Measurements from ENCODE around the gene DST. TPM values are rescaled to one million over a fixed set of nuclear protein-coding genes. Genes with fewer than 3 reads are reported as not detected.

Gene DST
- total RNA-seq, 2 donors from 2014 or later, result 443 to 489 TPM

DNA sequence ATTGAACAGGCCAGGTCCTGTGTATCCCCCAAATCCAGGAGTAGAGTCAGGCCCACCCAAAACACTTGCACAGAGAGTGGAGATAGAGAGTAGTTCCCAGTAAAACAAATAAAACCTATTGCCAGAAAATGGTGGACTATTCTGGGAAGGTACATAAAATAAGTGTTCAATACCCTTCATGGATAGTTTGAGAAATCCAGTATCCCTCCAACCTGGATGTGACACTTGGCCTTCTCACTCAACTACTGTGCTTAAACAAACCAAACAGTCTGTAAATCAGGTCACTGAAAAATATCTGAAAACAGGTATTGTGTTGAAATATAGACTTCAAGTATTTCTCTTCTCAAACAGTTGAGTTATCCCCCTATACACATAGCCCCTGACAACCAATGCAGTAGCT is 233.7 kb downstream of the DST start:
- TF ChIP-seq, protein P1, sequence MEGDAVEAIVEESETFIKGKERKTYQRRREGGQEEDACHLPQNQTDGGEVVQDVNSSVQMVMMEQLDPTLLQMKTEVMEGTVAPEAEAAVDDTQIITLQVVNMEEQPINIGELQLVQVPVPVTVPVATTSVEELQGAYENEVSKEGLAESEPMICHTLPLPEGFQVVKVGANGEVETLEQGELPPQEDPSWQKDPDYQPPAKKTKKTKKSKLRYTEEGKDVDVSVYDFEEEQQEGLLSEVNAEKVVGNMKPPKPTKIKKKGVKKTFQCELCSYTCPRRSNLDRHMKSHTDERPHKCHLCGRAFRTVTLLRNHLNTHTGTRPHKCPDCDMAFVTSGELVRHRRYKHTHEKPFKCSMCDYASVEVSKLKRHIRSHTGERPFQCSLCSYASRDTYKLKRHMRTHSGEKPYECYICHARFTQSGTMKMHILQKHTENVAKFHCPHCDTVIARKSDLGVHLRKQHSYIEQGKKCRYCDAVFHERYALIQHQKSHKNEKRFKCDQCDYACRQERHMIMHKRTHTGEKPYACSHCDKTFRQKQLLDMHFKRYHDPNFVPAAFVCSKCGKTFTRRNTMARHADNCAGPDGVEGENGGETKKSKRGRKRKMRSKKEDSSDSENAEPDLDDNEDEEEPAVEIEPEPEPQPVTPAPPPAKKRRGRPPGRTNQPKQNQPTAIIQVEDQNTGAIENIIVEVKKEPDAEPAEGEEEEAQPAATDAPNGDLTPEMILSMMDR (IDR thresholded peaks at IDR 0.05), result no peak
- H3K27ac ChIP-seq, result no peak overlapping the region
- ATAC-seq (ENCODE audit: insufficient number of reproducible peaks, low FRiP score, low read depth) (no peak), DNase-seq (ENCODE audit: low spot score) (no peak)
- H3K27me3 ChIP-seq (replicated peaks; ENCODE audit: insufficient read depth), result no peaks in the 10 kb centered on the region
- H3K4me1 ChIP-seq (ENCODE audit: control insufficient read depth in 1 of 2, low read depth in 2 of 2), result peaks cover 2 to 6% of the 10 kb centered on the region in 2 donors
- H3K4me3 ChIP-seq, result no peak overlapping the region
- H3K36me3 ChIP-seq, result no peaks in the 10 kb centered on the region
- H3K9me3 ChIP-seq, result no peaks in the 10 kb centered on the region

All from thoracic aorta (tissue), 2 donors.